SHP77 (cell line): Measurements from ENCODE around the gene CFDP1.

ENCODE experiments used
- DNase-seq, 2 experiments: peaks; one replicate each; lab custom pipeline; 2025; lab: John Stamatoyannopoulos, UW

CFDP1 gene

GRCh38 chr16:75372236-75372856 is 61.0 kb downstream of the CFDP1 start:
- no peak for DNase-seq

- no peak for DNase-seq
Observed at GRCh38 chr16:75371171-75371570, 62.1 kb downstream of the CFDP1 start.

- DNase-seq = no peak
Observed at GRCh38 chr16:75364286-75364791, 69.0 kb downstream of the CFDP1 start.

- no peak for DNase-seq
Observed at GRCh38 chr16:75362846-75363245, 70.5 kb downstream of the CFDP1 start.

GRCh38 chr16:75361936-75362335 is 71.4 kb downstream of the CFDP1 start:
- DNase-seq = no peak

GRCh38 chr16:75354170-75354569 is 79.1 kb downstream of the CFDP1 start:
- no peak for DNase-seq

- no peak for DNase-seq
Observed at GRCh38 chr16:75351183-75351582, 82.1 kb downstream of the CFDP1 start.

- no peak for DNase-seq
Observed at GRCh38 chr16:75345711-75346110, 87.6 kb downstream of the CFDP1 start.

- DNase-seq = no peak
Observed at GRCh38 chr16:75343941-75344340, 89.4 kb downstream of the CFDP1 start.

- DNase-seq = no peak
Observed at GRCh38 chr16:75343286-75343685, 90.0 kb downstream of the CFDP1 start.

GRCh38 chr16:75342308-75342811 is 90.9 kb downstream of the CFDP1 start:
- no peak for DNase-seq

- DNase-seq = no peak
Observed at GRCh38 chr16:75341564-75342307, 91.6 kb downstream of the CFDP1 start.

GRCh38 chr16:75340741-75341491 is 92.4 kb downstream of the CFDP1 start:
- no peak for DNase-seq

- DNase-seq = no peak
Observed at GRCh38 chr16:75337430-75337829, 95.9 kb downstream of the CFDP1 start.

GRCh38 chr16:75336521-75336920 is 96.8 kb downstream of the CFDP1 start:
- DNase-seq = no peak

- no peak for DNase-seq
Observed at GRCh38 chr16:75333721-75334163, 99.6 kb downstream of the CFDP1 start.

GRCh38 chr16:75329943-75330342 is 103.4 kb downstream of the CFDP1 start:
- no peak for DNase-seq

GRCh38 chr16:75326333-75326732 is 107.0 kb downstream of the CFDP1 start:
- DNase-seq = no peak

GRCh38 chr16:75323933-75324332 is 109.4 kb downstream of the CFDP1 start:
- DNase-seq = no peak

- no peak for DNase-seq
Observed at GRCh38 chr16:75323198-75323597, 110.1 kb downstream of the CFDP1 start.

- no peak for DNase-seq
Observed at GRCh38 chr16:75322740-75323139, 110.6 kb downstream of the CFDP1 start.

- no peak for DNase-seq
Observed at GRCh38 chr16:75320435-75320834, 112.9 kb downstream of the CFDP1 start.
